ENCODE measurements around the gene LENG8.

The LENG8 gene

DNA sequence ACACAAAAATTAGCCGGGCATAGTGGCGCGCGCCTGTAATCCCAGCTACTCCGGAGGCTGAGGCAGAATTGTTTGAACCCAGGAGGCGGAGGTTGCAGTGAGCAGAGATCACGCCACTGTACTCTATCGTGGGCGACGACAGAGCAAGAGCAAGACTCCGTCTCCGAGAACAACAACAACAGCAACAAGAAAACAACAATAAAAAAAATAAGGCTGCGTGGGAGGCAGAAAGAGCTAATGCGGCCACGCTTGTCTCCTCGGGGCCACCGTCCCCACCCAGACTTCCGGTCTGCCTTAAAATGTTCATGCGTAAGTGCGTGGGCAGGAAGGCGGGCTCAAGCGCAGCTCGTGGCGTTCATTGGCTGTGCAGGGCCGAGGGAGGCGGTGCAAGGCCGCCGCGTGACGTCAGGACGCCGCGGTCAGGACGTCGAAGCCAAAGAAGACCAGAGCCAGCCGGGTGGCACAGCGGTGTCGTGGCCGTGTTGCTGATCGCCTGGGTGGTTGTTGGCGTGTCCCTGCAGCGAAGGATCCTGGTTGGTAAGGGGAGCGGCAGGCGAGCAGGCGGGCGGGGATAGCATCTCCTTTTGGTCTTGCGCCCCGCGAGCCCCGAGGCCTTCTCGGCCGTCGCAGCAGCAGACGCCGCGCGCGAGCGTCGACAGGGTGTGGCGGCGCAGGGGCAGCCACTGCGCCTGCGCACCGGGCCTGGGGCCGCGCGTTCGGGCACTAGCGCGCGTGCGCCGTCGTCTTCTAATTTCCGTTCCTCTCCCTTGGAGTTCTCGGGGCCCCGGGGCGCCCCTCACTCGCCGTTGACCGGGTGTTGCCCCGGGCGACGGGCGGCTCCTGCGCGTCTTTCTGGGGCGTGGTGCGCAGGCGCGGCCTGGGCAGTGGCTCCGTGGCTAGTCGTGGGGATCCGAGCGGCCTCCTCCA is at the start of gene LENG8:
LENG8 (plus strand) TSS at position 426 of the 927 bp plus-strand sequence. CDS start 2,146 bp downstream, outside the sequence.
- DNase-seq, result peak; percentile 95

DNA sequence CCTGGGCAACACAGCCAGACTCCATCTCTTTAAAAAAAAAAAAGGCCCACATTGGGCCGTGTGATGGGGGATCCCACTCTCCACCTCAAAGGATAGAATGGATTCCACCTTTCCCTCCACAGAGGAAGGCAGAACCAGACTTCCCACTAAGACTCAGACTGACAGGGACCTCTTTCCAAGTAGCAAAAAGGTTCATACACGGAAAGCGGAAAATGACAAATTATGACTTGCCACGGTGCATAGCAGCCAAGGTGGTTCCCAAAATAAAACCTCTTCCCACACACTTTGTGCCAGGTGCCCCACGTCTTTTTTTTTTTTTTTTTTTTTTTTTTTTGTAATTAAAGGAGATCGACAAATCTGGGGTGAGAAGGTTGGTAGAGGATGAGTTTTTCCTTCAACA is 48.1 kb upstream of the LENG8 start:
- DNase-seq, result no peak

DNA sequence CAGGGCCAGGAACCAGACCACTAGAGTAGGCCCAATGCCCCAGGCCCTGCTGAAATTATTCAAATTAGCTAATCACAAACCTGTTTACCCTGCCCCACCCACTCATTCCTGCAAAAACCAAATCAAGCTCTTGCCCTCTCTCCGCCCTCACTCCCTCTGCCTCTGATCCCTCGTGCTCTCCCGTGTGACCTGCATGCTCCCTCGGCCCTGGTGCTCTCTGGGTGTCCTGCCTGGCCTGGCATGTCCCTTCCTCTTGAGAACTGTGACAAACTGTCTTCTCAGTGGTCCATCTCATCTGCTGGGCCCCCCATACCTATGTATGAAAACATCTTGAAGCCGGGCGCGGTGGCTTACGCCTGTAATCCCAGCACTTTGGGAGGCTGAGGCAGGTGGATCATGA is 45.9 kb upstream of the LENG8 start:
- no peak for DNase-seq

DNA sequence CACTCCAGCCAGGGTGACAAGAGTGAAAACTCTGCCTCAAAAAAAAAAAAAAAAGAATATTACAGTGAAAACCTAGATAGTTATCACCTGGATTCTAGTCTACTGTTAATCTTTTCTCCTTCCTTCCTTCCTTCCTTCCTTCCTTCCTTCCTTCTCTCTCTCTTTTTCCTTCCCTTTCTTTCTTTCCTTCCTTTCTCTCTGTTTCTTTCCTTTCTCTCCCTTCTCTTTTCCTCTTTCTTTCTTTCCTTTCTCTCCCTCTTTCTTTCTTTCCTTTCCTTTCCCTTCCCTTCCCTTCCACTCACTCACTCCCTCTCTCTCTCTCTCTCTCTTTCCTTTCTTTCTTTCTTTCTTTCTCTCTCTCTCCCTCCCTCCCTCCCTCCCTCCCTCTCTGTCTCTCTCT is 43.4 kb upstream of the LENG8 start:
- no peak for DNase-seq

DNA sequence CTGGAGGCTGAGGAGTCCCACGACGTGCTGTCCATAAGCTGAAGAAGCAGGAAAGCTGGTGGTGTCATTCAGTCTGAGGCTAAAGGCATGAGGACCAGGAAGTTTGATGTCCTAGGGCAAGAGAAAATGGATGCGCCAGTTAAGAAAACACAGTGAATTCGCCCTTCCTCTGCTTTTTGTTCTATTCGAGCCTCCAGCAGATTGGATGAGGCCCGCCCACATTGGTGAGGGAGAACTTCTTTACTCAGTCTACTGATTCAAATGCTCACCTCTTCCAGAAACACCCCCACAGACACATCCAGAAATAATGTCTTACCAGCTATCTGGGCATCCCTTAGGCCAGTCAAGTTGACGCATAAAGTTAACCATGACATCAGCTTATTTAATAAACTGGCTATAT is 41.2 kb upstream of the LENG8 start:
- no peak for DNase-seq

DNA sequence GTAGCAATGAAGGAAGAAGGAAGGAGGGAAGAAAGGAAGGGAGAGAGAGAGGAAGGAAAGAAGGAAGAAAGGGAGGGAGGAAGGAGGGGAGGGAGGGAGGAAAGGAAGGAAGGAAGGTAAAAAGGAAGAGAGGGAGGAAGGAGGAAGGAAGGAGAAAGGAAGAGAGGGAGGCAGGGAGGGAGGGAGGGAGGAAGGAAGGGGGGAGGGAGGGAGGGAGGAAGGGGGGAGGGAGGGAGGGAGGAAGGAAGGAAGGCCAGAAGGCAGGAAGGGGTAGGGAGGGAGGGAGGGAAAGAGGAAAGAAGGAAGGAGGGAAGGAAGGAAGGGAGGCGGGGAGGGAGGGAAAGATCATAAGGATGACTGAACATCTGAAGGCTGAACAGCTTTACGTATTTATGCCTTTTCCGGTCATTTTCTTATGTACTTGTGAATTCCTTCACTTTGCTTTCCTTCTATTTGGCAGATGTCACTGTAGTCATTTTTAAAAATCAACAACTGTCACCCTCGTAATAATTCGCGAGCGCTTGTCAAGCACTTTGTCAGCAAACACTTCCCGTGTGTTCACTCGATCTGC is 40.5 kb upstream of the LENG8 start:
- no peak for DNase-seq

DNA sequence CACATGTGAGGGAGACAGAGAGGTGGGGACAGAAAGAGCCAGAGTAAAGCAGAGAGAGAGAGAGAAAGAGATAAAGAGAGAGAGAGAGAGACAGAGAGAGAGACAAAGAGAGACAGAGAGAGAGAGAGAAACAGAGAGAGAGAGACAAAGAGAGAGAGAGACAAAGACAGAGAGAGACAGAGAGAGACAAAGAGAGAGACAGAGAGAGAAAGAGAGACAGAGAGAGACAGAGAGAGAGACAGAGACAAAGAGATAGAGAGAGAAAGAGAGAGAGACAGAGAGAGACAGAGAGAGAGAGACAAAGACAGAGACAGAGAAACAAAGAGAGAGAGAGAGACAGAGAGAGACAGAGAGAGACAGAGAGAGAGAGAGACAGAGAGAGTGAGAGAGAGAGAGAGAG is 38.0 kb upstream of the LENG8 start:
- DNase-seq, result no peak

DNA sequence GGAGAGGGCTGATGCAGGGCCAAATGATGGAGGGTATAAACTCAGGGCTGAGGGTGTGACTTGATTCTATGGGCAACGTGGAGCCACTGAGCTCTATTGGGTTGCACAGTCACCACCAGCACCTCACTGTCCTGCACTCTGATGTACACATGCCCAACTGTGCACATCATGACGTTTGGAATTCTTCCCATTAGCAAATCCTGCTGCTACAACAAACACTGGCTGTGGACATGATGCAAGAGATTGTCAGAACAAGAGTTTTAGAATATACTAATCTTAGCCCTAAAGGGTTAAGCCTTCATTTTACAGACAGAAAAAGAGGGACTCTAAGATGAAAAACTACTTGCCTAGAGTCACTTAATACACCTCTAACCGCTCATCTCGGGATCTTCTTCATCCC is 36.1 kb upstream of the LENG8 start:
- DNase-seq, result no peak

DNA sequence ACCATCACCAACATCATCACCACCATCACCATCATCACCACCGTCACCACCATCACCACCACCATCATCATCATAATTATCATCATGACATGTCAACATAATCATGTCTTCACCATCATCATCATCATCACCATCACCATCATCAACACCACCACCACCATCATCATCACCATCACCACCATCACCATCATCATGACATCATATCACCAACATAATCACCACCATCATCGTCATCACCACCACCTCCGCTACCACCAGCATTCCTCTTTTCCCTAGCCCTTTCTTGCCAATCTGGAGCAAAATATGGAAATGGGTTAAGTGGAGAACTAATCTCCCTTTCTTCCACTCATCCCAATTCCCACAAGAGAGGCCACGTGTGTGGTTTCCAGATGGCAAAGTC is 34.8 kb upstream of the LENG8 start:
- DNase-seq, result no peak

DNA sequence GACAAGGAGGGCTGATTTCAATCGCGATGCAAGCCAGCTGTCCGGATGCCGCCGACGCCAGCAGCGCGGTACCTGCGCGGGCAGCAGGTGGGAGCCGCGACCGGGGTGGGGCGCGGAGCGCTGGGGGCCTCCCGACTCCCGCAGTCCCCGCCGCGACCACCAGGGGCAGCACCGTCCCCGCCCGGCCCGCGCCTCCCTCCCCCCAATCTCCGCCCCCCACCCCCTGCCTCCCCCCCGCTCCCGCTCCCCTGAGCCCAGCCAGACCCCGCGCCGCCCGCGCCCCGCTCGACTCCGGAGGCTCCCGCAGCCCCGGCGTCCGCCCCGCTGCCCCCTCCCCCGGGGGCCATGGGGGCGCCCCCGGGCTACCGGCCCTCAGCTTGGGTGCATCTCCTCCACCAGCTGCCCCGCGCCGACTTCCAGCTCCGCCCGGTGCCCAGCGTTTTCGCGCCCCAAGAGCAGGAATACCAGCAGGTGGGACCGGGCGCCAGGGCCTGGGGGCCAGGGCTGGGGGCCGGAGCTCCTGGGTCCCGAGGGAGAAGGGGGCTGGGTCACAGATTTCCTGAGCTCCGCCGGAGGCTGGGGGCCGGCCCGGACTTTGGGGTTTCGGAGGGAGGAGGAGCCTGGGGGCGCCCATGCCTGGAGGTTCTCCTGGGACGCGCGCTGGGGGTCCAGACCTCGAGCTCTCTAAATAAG is 33.6 kb upstream of the LENG8 start, which contains the start of gene TTYH1:
TTYH1 (plus strand) TSS at position 257 of the 693 bp plus-strand sequence; CDS start at position 346, 89 bp downstream.
- peak; percentile 14 for DNase-seq

DNA sequence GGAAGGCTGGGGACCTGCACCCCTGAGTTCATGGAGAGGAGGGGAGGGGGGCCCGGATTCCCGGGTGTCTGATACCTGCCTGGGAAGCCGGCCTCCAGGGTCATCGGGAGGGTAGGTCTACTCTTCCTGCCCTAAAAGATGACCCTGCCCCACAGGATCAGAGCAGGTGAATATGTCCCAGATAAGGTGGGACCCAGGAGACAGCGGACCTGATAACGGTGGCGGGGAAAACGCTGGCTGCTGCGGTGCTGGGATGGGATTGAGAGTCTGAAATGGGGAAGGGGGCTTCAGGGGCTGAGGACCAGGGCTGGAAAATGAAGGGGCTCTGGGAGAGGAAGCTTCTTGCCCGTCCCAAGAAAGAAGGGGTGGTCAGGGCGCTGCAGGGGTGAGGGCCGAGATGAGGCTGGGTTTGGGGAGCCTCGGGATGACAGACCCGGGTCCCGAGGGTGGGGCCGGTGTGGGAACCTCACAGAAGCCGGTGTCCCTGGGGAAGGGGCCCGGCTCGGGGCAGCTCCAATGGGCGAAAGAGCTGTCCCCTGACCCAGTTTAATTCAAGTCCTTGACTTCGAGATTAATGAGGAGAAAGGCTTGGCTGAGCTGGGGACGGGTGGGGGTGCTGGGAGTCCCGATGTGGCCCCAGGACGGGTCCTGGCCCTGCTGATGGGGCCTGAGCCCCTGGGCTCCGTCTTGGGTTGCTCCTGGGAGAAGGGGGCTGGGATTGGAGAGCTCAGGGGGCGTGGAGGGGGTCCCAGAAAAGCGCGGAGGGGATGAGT is 32.9 kb upstream of the LENG8 start:
- DNase-seq, result no peak

DNA sequence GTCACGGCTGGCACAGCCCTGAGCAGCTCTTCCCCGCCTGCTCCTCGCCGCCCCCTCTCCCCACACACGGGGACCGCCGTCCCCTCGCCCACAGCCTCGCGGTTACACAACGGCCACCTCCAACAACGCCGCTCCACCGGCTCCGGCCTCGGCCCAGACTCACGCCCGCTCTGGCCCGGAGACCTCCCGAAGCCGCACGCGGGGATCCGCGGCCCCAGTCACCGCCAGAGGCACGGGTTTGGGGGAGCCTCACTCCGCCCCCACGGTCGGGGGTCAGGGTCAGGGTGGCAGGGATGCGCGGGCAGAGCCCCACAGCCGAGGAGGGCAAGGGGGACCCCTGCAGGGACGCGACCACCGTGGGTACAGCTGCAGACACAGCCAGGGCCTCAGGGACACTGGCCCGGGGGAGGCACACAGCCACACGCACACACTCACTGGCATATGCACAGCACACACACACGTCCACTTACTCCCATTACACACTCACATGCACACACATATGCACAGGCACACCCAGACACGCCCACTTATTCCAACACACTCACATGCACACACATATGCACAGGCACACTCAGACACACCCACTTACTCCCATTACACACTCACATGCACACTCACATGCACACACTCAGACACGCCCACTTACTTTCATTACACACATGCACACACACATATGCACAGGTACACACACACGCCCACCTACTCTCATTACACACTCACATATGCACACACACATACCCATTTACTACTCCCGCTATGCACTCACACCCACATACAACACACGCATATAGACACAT is 32.1 kb upstream of the LENG8 start:
- DNase-seq, result no peak

DNA sequence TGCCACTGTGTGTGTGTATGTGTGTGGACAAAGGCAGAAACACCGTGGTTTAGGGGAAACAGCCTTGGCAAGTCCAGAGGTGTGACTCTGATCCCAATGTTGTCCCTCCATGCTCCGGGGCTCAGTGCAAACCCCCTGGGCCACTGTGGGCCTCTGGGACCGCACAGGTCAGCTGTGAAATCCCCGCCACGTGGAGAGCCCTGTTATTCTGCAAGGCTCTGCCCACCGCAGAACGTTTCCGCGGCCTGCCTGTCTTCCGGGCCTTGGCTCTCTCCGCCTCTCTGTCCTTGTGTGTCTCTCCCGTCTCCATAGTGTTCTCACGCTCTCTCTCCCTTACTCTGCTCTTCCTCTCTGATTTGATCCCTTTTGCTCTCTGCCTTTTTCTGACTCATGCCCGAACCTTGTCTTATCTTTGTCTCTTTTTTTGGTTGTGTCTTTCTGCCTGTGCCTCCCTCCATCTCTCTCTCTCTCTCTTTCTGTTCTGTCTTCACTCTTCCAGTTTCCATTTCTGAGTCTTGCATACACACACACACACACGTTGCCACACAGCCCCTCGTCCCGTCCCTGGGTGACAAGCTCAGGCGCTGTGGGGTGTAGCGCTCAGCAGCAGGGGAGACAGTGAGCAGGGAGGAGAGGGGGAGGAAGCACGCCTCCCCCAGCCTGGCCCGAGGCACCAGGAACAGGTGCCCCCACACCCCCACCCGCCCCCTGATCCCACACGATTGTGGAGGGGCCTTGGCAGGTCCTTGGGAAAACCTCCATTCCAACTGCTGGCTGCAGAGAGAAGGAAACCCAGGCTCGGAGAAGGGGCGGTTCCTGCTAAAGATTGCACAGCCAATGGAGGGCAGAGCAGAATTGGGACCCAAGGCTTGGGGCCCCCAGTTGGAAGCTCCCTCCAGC is 30.7 kb upstream of the LENG8 start:
- DNase-seq, result no peak

DNA sequence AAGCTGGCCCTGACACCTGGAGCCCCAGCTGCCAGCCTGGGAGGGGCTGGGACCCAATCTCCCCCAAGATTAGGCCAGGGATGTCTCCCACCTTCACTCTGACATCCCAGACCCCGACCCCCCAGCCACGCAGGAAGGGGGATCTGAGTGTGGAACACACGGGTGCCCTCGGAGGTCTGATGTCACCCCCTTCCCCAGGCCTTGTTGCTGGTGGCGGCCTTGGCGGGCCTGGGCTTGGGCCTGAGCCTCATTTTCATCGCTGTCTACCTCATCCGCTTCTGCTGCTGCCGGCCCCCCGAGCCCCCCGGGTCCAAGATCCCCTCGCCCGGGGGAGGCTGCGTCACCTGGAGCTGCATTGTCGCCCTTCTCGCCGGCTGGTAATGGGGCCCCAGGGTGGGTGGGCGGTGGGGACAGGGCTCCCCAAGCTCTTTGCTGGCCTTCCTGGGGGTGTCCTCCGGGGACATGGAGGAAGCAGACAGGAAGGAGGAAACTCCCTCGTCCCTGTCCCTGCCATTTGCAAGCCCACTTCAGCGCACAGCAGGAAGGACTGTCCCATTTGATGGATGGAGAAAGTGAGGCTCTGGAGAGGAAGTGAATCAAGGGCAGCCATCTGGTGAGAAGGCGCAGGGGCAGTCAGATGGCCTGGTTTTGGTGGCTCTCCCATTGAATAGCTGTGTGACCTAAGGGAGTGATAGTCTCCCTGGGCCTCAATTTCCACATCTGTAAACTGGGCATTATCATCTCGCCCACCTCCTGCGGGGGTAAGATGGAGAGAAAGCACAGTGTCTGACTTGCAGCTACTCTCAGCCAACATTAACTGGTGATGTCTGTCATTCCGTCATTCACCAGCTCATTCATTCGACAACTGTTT is 29.8 kb upstream of the LENG8 start:
- DNase-seq, result no peak

DNA sequence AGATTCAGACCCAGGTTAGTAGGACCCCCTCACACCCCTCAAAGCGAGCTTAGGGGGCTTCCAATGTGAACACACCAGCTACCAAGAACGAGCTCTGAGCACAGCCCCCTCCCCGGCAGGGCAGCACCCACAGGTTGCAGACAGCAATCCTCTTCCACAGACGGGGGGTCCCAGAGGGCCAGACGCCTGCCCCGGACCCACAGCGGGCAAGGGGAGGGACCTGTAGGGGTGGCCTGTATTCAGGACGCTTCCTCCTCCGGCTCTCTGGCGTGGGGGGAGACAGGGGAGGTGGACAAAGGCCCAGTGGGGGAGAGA is 29.0 kb upstream of the LENG8 start:
- DNase-seq, result no peak

DNA sequence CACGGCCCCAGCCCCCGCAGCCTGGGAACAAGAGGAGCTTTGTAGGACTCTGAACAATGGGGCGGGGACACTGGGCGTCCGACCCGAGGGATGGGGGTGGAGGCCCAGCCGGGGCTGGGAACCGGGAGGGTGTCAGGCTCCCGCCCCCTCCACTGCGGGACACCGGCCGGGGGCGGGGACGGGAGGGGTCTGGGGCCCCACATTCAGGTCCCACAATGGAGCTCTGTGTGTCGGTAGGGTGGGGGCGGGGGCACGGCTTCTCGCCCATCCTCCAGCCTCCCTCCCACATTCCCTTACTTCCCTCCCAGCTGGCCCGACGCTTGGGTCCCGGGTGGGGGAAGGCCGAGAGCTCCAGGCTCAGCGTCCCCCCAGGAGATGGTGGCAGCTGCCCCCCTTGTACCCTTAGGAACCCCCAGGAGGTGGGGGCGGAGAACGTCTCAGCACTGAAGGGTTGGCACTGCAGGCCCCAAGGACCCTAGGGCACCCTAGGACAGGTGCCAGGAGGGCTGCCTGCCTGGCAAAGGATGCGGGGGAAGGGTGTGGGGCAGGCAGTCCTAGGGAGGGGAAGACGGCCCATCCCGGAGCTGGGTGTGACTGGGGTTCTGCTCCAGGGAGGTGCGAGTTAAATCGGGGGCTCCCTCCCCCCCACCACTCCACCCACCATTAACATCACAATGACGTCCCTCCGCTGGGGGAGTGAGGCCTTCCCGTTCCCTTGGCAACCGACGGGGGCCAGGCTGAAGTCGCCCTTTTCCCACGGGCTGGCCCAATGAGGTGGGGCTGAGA is 28.4 kb upstream of the LENG8 start:
- DNase-seq, result no peak

DNA sequence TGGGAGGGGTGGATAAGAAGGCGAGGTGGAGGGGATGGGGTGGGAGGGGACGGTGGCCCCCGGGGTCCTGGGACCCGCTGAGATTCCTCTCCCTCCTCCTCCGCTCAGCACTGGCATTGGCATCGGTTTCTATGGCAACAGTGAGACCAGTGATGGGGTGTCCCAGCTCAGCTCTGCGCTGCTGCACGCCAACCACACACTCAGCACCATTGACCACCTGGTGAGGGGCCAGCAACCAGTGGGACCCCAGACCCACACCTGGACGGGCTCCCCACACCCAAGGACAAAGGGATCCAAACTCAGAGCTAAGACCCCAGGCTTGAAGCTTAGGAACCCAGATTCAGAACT is 27.9 kb upstream of the LENG8 start:
- DNase-seq, result no peak

DNA sequence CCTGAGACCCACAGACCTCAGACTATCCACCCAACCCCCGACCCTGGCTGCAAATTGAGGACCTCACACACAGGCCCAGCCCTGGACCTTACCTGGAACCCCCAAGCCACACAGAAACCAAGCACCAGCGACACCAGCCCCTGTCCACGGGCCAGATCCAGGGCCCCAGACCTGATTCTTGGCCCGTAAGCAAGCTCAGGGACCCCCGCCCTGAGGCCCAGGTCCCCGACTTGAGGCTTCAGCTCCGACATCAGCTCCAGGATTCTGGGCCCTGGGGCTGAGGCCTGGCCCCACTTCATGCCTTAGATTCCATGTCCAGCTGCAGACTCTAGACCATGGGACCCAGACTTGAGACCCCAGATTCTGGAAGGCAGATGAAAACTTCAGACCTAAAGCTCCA is 27.5 kb upstream of the LENG8 start:
- no peak for DNase-seq

DNA sequence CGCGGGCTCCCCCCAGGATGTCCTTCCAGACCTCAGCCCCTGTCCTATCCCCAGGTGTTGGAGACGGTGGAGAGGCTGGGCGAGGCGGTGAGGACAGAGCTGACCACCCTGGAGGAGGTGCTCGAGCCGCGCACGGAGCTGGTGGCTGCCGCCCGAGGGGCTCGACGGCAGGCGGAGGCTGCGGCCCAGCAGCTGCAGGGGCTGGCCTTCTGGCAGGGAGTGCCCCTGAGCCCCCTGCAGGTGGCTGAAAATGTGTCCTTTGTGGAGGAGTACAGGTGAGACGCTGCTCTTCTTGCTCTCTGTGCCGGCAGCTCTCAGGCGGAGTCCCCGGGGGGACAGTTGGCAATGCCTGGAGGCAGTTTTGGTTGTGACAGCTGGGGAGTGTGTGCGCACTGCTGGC is 26.9 kb upstream of the LENG8 start:
- DNase-seq, result no peak

DNA sequence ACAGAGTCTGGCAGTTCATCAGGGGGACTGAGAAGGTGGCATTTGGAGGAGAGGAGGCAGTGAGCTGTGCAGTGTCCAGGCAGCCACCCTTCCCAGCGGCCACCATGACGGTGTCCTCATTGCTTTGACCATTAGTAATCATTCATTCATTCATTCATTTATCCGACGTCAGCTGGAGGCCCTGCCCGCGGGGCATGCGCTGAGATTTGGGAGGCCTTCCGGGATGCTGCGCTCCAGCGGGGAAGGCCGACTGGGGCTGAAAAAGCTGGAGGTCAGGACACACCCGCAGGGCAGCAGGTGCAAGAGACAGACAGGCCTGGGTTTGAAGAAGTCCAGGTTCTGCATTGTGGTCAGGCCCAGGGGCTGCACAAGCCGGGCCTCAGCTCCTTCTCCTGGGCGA is 24.8 kb upstream of the LENG8 start:
- DNase-seq, result no peak

Measured in activated T-cell treated with anti-CD3 and anti-CD28 coated beads for 4 hours (primary cell).